ENCODE measurements around the gene TRIM68. TPM values are rescaled to one million over a fixed set of nuclear protein-coding genes. Genes with fewer than 3 reads are reported as not detected.
A peak's percentile ranks its signal among the peaks of the same experiment; 100 is the strongest.

Gene TRIM68, protein sequence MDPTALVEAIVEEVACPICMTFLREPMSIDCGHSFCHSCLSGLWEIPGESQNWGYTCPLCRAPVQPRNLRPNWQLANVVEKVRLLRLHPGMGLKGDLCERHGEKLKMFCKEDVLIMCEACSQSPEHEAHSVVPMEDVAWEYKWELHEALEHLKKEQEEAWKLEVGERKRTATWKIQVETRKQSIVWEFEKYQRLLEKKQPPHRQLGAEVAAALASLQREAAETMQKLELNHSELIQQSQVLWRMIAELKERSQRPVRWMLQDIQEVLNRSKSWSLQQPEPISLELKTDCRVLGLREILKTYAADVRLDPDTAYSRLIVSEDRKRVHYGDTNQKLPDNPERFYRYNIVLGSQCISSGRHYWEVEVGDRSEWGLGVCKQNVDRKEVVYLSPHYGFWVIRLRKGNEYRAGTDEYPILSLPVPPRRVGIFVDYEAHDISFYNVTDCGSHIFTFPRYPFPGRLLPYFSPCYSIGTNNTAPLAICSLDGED
- 6.4 and 6.9 TPM in 2 replicates for polyA plus RNA-seq (2011; rRNA removed)
- polyA minus RNA-seq (2011; rRNA and poly(A)+ RNA removed), result 7.0 and 7.3 TPM in 2 replicates

DNA sequence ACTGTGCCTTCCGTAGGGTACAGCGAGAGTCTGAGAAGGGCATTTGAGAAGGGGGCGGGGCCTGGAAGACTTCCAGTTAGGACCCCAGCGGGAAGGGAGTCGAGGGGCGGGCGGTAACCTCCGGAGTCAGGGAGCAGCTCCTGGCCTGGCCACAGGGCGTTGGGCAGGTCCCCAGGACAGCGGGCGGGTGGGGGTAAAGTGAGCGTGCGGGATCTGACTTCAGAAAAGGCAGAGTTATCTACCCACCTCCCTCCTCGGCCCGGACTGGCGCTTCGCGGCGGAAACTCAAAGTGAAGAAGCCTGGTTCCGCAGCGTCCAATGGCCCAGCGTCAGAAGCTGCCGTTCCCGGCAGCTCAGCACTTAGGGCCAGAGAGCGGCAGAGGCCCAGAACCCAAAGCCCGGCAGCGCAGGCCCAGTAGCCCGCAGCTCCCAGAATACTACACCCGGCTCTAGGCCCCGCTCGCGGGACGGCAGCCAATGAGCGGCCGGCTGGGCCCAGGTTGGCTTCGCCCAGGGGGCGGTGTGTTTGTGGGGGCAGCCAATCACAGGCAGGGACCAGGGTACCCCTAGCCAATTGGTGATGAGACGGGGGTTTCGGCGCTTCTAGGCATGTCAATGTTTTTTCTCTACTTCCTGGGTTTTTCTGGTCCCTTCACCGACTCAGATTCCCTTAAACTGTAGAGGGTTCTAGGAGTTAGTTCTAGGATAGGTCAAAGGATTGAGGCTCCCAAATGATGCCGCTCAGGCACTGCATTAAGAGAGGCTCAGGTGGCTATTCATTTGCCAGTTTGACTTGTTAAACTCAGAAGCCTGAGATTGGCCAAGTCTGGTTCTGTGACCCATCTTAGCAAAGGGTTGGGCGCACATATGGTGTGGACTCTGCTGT, at the start of gene TRIM68:
Gene TRIM68, minus strand, starts transcription at position 451 of the 886 bp plus-strand sequence. CDS start 2,727 bp downstream, outside the sequence.
- Histone ChIP-seq H3K27ac (ENCODE audit: low read depth, low read length) (peak within 1 kb of the TSS; percentile 94), H3K4me3 (ENCODE audit: low read depth, low read length) (peak within 1 kb of the TSS; percentile 82), H3K9me3 (ENCODE audit: control insufficient read depth, insufficient read depth, low read length) (no peaks in the 10 kb centered on the region; the same call in 1 of the 2 replicates), H3K27me3 (ENCODE audit: control insufficient read depth, insufficient read depth, low read length) (no peaks in the 10 kb centered on the region)
- CTCF ChIA-PET, result interaction anchor here (0.6 to 4.2 kb wide), 9 partner anchors 18 to 426 kb away, joined by 3 to 24 read pairs (median 4); partner anchors contain the start of gene OR51D1
- peak; percentile 89 for DNase-seq (ENCODE audit: low read depth, low spot score)
- TF ChIP-seq, protein P1, sequence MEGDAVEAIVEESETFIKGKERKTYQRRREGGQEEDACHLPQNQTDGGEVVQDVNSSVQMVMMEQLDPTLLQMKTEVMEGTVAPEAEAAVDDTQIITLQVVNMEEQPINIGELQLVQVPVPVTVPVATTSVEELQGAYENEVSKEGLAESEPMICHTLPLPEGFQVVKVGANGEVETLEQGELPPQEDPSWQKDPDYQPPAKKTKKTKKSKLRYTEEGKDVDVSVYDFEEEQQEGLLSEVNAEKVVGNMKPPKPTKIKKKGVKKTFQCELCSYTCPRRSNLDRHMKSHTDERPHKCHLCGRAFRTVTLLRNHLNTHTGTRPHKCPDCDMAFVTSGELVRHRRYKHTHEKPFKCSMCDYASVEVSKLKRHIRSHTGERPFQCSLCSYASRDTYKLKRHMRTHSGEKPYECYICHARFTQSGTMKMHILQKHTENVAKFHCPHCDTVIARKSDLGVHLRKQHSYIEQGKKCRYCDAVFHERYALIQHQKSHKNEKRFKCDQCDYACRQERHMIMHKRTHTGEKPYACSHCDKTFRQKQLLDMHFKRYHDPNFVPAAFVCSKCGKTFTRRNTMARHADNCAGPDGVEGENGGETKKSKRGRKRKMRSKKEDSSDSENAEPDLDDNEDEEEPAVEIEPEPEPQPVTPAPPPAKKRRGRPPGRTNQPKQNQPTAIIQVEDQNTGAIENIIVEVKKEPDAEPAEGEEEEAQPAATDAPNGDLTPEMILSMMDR (IDR thresholded peaks at IDR 0.05; ENCODE audit: low read depth, low read length), result no peak
- POLR2A ChIA-PET, result interaction anchor here (0.7 kb wide), 1 partner anchor 548 kb away, joined by 3 read pairs; no protein-coding TSS in a partner anchor

DNA sequence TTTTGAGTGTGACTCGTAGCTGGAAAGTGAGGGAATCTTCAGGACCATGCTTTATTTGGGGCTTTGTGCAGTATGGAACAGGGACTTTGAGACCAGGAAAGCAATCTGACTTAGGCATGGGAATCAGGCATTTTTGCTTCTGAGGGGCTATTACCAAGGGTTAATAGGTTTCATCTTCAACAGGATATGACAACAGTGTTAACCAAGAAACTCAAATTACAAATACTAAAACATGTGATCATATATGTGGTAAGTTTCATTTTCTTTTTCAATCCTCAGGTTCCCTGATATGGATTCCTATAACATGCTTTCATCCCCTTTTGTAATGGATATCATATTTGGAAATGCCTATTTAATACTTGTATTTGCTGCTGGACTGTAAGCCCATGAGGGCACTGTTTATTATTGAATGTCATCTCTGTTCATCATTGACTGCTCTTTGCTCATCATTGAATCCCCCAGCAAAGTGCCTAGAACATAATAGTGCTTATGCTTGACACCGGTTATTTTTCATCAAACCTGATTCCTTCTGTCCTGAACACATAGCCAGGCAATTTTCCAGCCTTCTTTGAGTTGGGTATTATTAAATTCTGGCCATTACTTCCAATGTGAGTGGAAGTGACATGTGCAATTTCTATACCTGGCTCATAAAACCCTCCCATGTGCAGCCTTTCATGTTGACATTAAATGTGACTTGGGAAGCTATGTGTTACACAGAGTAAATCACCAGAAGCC, 46.8 kb upstream of the TRIM68 start:
- H3K27ac ChIP-seq (ENCODE audit: low read depth, low read length), result no peak overlapping the region
- POLR2A ChIA-PET, result no interaction called here
- TF ChIP-seq, protein P1 (IDR thresholded peaks at IDR 0.05; ENCODE audit: low read depth, low read length), result no peak

DNA sequence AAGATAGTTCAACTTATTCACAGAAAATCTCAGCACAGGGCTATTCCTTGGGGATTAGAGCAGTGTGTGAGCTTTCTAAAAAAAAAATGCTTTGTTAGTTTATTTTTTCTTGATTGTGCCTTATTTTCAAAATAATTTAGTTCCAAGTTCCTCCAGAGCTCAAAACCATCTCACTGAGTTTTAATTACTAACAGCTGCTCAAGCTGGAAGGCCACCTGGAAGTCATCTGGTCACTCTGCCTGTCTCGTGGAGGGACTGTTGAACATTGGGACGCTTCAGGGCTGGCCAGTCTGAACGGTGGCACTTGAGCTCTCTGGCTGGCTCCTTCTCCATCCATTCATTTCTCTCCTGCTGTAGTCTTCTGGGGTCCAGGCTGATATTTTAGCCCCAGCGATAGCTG, 39.7 kb upstream of the TRIM68 start:
- H3K4me3 ChIP-seq (ENCODE audit: low read depth, low read length), result no peak overlapping the region
- POLR2A ChIA-PET, result no interaction called here
- CTCF ChIA-PET, result interaction anchor here (6.6 kb wide), 1 partner anchor 11 kb away, joined by 46 read pairs; the partner anchor contains the start of gene OR51D1
- DNase-seq (ENCODE audit: low read depth, low spot score), result no peak
- no peaks in the 10 kb centered on the region for H3K9me3 ChIP-seq (ENCODE audit: control insufficient read depth, insufficient read depth, low read length)
- H3K27ac ChIP-seq (ENCODE audit: low read depth, low read length), result no peak overlapping the region
- TF ChIP-seq, protein P1 (IDR thresholded peaks at IDR 0.05; ENCODE audit: low read depth, low read length), result no peak
- H3K27me3 ChIP-seq (ENCODE audit: control insufficient read depth, insufficient read depth, low read length), result no peaks in the 10 kb centered on the region

More for the DNA sequence above, 46.8 kb upstream of the TRIM68 start:
- no peak for DNase-seq (ENCODE audit: low read depth, low spot score)
- H3K27me3 ChIP-seq (ENCODE audit: control insufficient read depth, insufficient read depth, low read length), result no peaks in the 10 kb centered on the region
- H3K4me3 ChIP-seq (ENCODE audit: low read depth, low read length), result no peak overlapping the region
- H3K9me3 ChIP-seq (ENCODE audit: control insufficient read depth, insufficient read depth, low read length), result no peaks in the 10 kb centered on the region
- CTCF ChIA-PET, result interaction anchor here (2.0 kb wide), 1 partner anchor 18 kb away, joined by 9 read pairs; the partner anchor contains the start of gene OR51D1

DNA sequence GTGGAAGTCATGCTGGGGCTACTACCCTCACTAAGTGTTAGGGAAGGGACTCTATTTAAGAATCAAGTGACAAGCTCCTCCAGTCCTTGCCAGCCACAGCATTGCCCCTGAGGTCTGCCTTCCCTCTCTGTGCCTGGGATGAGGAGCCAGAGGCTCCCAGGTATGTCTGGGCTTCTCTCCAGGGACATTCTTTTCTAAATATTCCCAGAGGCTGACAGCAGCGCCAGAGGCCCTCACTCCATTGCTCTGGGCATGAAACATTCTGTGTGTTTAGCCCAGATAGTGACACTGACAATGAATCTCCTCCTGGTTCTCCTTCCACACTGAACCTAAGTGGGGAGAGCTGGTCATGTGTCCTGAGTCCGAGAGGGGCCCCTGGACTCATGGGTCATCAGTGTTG, 37.9 kb upstream of the TRIM68 start:
- ChIA-PET POLR2A (no interaction called here), CTCF (interaction anchor here (1.0 to 6.6 kb wide), 3 partner anchors 9 to 180 kb away, joined by 3 to 46 read pairs (median 3); partner anchors contain the start of gene OR51D1)
- no peaks in the 10 kb centered on the region for H3K27me3 ChIP-seq (ENCODE audit: control insufficient read depth, insufficient read depth, low read length)
- DNase-seq (ENCODE audit: low read depth, low spot score), result no peak
- H3K9me3 ChIP-seq (ENCODE audit: control insufficient read depth, insufficient read depth, low read length), result no peaks in the 10 kb centered on the region
- no peak overlapping the region for H3K27ac ChIP-seq (ENCODE audit: low read depth, low read length)
- TF ChIP-seq, protein P1 (IDR thresholded peaks at IDR 0.05; ENCODE audit: low read depth, low read length), result no peak
- no peak overlapping the region for H3K4me3 ChIP-seq (ENCODE audit: low read depth, low read length)

Measured in AG04450 (cell line).